Liver (tissue), 3 donors: ENCODE data around the gene LAMC3.

ENCODE experiments used
- FOXA1 ChIP-seq: IDR thresholded peaks from 2 replicates; pipeline ENCODE4 v1.6.1; 2016; ENCODE audit warnings: antibody characterized with exemption
- JUND ChIP-seq, 2 donors: IDR thresholded peaks; 2 replicates each; pipeline ENCODE4 v1.6.1; 2016; ENCODE audit warnings: antibody characterized with exemption in 2 of 2
- RAD21 ChIP-seq, 2 donors: IDR thresholded peaks; 2 replicates each; pipeline ENCODE4 v1.6.1; 2016; ENCODE audit warnings: antibody characterized with exemption in 2 of 2, mild to moderate bottlenecking in 2 of 2
- SP1 ChIP-seq: IDR thresholded peaks from 2 replicates; pipeline ENCODE4 v1.6.1; 2018; ENCODE audit warnings: antibody characterized with exemption, mild to moderate bottlenecking
- TAF1 ChIP-seq: conservative IDR thresholded peaks from 2 replicates; pipeline ENCODE4 v1.6.1; 2016; ENCODE audit warnings: antibody characterized with exemption, mild to moderate bottlenecking
- YY1 ChIP-seq: IDR thresholded peaks from 2 replicates; pipeline ENCODE4 v1.6.1; 2016; ENCODE audit warnings: antibody characterized with exemption, mild to moderate bottlenecking
- TF ChIP-seq, protein P1 (sequence below): fragments of 150-350 bp; IDR thresholded peaks from 2 replicates; pipeline ENCODE4 v1.5.1; 2017; ENCODE audit warnings: improper control_type of control experiment, low read depth, low read length; ENCODE audit not compliant: missing input control
- TF ChIP-seq, protein P2 (sequence below): IDR thresholded peaks from 2 replicates; pipeline ENCODE4 v1.6.1; 2016; ENCODE audit warnings: antibody characterized with exemption, mild to moderate bottlenecking
- TF ChIP-seq, protein P3 (sequence below): IDR thresholded peaks from 2 replicates; pipeline ENCODE4 v1.6.1; 2016; ENCODE audit warnings: antibody characterized with exemption
- TF ChIP-seq, protein P4 (sequence below): IDR thresholded peaks from 2 replicates; pipeline ENCODE4 v1.6.1; 2016; ENCODE audit warnings: antibody characterized with exemption
- donor health status: healthy.
- donor health status: healthy.

DNA sequence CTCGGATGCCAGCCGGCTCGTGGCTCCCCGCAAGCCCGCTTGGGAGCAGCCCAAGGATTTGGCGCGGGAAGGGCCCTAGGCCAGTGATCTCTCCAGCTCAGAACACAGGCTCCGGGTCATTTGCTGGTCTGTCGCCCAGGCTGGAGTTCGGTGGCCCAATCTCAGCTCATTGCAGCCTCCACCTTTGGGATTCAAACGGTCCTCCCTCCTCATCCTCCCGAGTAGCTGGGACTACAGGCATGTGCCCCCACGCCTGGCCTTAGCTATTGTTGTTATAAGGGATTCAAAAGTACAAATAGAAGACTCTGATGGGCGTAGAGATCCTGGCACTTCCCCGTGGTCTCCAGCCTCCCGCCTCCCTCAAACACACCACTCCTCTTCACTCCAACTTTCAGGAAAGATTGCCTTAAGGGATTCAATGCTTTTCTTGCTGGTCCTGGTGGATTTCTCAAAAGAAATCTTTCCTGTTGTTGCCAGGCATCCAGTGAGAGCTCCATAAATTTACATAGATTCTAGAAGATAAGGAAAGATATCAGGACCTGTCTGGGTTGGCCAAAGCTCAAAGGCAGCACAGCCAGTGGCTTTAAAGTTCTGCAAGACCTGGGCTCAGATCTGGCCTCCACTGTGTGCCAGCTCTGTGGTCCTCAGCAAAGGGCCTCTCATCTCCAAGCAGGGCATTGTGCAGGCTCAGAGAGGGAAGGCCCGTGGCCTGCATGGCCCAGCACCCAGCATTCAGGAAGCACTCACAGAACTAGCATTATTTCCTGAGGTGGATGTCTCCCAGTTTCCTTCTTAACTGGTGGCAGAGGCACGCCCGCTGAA lies 88.4 kb downstream of the LAMC3 start:
- TF ChIP-seq SP1: no peak
- TF ChIP-seq TAF1: no peak
- TF ChIP-seq YY1: no peak
- TF ChIP-seq, protein P1, sequence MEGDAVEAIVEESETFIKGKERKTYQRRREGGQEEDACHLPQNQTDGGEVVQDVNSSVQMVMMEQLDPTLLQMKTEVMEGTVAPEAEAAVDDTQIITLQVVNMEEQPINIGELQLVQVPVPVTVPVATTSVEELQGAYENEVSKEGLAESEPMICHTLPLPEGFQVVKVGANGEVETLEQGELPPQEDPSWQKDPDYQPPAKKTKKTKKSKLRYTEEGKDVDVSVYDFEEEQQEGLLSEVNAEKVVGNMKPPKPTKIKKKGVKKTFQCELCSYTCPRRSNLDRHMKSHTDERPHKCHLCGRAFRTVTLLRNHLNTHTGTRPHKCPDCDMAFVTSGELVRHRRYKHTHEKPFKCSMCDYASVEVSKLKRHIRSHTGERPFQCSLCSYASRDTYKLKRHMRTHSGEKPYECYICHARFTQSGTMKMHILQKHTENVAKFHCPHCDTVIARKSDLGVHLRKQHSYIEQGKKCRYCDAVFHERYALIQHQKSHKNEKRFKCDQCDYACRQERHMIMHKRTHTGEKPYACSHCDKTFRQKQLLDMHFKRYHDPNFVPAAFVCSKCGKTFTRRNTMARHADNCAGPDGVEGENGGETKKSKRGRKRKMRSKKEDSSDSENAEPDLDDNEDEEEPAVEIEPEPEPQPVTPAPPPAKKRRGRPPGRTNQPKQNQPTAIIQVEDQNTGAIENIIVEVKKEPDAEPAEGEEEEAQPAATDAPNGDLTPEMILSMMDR: no peak
- no peak for TF ChIP-seq JUND (IDR thresholded peaks at IDR 0.05)
- TF ChIP-seq FOXA1: no peak
- TF ChIP-seq, protein P2, sequence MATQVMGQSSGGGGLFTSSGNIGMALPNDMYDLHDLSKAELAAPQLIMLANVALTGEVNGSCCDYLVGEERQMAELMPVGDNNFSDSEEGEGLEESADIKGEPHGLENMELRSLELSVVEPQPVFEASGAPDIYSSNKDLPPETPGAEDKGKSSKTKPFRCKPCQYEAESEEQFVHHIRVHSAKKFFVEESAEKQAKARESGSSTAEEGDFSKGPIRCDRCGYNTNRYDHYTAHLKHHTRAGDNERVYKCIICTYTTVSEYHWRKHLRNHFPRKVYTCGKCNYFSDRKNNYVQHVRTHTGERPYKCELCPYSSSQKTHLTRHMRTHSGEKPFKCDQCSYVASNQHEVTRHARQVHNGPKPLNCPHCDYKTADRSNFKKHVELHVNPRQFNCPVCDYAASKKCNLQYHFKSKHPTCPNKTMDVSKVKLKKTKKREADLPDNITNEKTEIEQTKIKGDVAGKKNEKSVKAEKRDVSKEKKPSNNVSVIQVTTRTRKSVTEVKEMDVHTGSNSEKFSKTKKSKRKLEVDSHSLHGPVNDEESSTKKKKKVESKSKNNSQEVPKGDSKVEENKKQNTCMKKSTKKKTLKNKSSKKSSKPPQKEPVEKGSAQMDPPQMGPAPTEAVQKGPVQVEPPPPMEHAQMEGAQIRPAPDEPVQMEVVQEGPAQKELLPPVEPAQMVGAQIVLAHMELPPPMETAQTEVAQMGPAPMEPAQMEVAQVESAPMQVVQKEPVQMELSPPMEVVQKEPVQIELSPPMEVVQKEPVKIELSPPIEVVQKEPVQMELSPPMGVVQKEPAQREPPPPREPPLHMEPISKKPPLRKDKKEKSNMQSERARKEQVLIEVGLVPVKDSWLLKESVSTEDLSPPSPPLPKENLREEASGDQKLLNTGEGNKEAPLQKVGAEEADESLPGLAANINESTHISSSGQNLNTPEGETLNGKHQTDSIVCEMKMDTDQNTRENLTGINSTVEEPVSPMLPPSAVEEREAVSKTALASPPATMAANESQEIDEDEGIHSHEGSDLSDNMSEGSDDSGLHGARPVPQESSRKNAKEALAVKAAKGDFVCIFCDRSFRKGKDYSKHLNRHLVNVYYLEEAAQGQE: no peak
- TF ChIP-seq, protein P3, sequence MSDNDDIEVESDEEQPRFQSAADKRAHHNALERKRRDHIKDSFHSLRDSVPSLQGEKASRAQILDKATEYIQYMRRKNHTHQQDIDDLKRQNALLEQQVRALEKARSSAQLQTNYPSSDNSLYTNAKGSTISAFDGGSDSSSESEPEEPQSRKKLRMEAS: no peak
- TF ChIP-seq, protein P4, sequence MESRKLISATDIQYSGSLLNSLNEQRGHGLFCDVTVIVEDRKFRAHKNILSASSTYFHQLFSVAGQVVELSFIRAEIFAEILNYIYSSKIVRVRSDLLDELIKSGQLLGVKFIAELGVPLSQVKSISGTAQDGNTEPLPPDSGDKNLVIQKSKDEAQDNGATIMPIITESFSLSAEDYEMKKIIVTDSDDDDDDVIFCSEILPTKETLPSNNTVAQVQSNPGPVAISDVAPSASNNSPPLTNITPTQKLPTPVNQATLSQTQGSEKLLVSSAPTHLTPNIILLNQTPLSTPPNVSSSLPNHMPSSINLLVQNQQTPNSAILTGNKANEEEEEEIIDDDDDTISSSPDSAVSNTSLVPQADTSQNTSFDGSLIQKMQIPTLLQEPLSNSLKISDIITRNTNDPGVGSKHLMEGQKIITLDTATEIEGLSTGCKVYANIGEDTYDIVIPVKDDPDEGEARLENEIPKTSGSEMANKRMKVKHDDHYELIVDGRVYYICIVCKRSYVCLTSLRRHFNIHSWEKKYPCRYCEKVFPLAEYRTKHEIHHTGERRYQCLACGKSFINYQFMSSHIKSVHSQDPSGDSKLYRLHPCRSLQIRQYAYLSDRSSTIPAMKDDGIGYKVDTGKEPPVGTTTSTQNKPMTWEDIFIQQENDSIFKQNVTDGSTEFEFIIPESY: no peak
- no peak for TF ChIP-seq RAD21 (IDR thresholded peaks at IDR 0.05)
